GM18507 (cell line): ENCODE data around the gene HOXC10.

Experiments
- DNase-seq: peaks from one replicate; pipeline ENCODE4 v3.0.0; 2011; ENCODE audit warnings: low read depth; ENCODE audit not compliant: insufficient read length; ENCODE audit errors: extremely low spot score
- FAIRE-seq: peaks from 2 replicates; lab custom pipeline; 2011; peaks lifted over from hg19 to GRCh38; lab: Jason Lieb, UNC

The HOXC10 gene

DNA sequence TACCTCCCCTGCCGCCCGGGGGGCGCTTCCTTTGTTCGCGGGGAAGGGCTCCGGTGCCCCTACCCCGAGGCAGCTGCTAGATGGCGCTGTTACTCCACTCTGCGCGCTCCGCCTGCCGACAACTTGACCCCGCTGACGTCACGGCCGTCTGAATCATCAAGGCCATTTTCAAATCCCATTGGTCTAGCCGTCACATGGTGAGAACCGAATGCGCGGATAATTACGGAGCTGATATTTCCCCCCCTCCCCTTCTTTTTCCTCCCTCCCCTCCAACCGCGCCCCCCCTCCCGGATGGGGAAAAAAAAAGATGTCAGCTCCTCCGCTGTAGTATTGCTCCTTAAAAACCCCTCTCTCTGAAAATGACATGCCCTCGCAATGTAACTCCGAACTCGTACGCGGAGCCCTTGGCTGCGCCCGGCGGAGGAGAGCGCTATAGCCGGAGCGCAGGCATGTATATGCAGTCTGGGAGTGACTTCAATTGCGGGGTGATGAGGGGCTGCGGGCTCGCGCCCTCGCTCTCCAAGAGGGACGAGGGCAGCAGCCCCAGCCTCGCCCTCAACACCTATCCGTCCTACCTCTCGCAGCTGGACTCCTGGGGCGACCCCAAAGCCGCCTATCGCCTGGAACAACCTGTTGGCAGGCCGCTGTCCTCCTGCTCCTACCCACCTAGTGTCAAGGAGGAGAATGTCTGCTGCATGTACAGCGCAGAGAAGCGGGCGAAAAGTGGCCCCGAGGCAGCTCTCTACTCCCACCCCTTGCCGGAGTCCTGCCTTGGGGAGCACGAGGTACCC lies at the start of gene HOXC10:
HOXC10 (plus strand) TSS at position 246 of the 791 bp plus-strand sequence; CDS start at position 360, 114 bp downstream.
- DNase-seq: peak; percentile 61
- FAIRE-seq: peak; percentile 75

DNA sequence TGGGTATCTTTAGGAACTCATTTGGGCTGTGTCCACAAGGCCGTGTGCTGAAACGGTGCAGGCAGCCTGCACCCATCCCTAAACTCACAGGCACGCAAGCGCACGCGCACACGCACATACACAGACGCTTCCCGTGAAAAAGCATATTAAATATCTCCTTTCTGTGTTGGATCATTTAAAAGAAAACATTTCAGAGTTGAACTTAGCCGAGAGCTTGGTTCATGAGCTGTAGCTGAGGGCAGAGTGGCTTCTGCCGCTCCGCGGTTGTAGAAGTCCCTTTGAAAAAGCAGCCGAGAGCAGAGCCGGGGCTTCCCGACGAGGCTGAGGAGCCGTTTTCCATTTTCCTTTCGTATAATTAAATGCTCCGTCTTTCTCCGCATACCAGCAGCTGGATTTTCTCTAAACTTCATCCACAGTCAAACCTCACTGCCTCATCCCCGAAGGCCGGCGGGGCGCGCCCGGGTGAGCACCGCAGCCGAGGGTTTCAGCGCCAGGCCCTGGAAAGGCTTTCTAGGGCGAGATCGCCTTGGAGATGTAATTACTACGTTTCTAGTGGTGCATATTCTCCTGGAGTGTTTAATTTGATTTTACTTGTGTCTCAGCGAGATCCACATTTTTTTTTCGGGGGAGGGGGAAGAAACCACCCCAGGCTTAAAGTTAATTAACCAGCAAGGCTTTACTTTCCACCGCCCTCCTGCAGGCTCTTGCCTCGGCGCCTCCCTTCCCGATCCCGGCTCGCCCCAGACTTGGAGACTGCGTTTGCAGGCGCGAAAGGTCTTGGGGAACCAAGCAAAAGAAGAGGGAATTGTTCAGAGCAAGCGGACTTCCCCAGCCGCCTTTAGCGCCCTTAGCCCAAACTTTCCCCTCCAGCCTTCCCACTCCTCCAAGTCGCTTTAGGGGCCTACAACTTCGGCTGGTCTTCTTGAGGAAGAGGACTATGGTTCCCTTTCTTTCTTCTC lies 49.3 kb upstream of the HOXC10 start:
- no peak for DNase-seq
- no peak for FAIRE-seq

DNA sequence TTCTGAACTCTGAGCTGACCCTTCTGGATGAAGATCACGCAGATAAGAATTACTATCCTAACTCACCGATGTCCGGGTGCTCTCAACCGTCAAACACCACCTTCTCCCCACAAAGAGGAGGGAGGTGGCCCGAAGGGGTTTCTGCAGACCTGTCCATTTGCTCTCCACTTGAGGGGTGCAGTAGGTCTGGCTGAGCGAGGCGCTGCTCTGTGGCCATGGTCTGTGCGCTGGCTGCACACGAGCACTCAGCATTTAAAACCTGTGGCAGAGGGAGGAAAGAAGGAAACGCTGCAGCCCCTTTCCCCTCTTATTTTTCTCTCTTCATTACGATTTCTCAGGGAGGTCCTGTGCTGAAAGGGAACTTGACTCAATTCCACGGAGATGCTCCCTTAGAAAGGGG lies 47.8 kb upstream of the HOXC10 start:
- FAIRE-seq (no peak), DNase-seq (no peak)

DNA sequence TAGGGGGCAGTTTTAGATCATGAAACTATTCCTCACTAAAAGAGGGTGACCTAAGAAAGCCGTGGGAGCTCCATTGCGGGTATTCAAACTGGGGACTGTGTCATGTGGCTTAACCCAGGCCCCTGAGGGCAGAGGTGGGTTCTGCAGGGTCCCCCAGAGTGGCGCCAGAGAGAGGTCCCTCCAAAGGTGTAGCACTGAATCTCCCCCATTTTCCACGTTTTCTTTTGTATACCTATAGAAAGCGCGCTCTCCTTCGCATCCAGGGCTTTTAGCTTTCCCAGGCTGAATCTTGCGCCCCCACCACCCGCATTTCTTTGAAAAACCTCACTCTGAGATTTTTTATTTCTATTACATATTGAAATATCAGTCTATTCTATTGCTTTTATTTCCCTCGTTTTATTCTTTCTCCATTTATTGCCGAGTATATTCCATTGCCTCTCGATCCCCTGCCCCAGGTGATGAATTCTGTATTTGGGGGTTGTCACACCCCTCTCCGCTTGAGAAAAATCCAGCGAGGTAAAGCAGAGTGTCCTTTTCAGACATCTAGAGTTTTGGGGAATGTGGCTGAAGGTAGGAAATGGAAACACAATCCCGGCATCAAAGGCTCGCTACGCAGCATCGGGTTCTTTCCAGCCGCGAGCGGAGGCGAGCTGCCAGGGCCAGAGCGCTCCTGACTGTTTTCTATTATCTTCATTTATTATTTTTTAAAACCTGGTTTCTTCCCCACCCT lies 47.2 kb upstream of the HOXC10 start:
- no peak for FAIRE-seq
- DNase-seq: no peak

DNA sequence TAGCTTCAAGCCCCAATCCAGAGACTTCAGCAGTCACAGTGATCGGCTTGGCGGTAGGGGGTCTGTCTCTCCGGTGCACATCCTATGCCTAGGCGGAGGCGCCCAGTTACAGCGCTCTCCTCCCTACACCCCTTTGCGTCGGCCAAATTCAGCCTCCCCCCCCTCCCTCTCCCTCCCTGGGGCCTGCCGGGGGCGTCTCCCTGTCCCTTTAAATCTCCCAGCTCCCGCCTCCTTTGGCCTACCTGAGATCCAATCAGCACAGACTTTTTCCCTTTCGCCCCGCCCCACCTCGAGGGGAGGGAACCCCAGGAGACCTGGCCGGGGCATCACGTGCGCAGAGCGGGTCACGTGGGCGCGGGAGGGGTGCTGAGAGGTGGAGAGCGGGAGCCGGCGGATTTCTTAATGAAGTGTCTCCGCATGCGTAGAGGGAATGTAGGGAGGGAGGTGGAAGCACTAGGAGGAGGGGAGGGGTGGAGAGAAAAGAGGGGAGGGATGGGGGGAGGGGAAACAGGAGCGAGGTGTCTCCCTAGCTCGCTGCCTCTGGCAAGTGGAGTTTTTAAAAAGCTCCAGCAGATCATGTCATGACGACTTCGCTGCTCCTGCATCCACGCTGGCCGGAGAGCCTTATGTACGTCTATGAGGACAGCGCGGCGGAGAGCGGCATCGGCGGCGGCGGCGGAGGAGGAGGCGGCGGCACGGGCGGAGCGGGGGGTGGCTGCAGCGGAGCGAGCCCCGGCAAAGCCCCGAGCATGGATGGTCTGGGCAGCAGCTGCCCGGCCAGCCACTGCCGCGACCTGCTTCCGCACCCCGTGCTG lies 46.4 kb upstream of the HOXC10 start, which contains the start of gene HOXC13:
HOXC13 (plus strand) TSS at position 506 of the 815 bp plus-strand sequence; CDS start at position 582, 76 bp downstream.
- no peak for DNase-seq
- FAIRE-seq: no peak

DNA sequence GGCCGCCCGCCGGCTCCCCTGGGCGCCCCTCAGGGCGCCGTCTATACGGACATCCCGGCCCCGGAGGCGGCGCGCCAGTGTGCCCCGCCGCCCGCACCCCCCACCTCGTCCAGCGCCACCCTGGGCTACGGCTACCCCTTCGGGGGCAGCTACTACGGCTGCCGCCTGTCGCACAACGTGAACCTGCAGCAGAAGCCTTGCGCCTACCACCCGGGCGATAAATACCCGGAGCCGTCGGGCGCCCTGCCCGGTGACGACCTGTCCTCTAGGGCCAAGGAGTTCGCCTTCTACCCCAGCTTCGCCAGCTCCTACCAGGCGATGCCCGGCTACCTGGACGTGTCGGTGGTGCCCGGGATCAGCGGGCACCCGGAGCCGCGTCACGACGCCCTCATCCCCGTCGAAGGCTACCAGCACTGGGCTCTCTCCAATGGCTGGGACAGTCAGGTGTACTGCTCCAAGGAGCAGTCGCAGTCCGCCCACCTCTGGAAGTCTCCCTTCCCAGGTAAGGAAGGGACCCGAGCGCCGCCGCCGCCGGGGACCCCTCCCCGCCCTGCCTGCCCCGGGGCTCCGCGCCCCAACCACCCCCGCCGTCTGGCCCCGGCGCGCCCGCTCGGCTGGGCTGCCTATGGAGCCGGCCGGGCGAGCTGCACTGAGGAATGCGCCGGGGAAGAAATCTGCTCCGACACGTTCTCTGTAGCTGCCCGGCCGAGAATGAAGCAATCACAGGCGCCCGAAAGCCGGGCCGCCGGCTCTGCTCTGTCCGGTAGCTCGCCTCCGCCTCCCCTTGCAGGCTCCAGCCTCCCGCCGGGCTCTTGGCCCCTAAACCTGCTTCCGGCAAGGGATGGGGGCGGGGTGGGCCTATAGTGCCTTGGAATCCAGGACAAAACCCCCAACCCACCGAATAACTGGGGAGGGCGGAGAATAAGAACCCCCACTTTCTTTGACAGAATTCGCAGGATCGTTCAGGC lies 45.5 kb upstream of the HOXC10 start:
- FAIRE-seq (no peak), DNase-seq (no peak)

DNA sequence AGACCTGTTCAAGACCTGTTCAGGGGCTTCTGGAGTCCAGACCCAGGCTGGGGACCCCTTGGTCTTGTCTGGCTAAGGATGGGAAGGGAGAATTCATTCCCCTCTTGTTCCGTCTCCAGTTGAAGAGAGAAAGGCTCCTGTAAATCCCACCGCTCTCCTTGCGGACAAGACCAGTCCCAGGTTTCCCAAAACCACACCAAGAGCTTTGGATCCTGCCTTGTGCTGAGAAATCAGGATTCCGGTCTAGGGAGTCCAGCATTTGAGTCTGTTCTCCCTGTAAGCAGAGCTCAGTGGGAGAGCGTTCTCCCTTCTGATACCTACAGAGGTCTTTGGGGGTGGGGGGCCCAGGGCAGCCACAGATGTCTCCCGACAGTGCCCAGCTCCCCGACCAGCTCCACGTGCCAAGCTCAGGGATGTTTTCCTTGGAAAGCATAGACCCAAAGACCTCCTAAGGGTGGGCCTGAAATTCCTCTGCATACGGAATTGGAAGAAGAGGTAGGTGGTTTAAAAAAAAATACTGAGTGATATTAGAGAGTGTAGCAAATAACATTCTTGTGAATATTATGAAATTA lies 44.4 kb upstream of the HOXC10 start:
- DNase-seq (no peak), FAIRE-seq (no peak)

DNA sequence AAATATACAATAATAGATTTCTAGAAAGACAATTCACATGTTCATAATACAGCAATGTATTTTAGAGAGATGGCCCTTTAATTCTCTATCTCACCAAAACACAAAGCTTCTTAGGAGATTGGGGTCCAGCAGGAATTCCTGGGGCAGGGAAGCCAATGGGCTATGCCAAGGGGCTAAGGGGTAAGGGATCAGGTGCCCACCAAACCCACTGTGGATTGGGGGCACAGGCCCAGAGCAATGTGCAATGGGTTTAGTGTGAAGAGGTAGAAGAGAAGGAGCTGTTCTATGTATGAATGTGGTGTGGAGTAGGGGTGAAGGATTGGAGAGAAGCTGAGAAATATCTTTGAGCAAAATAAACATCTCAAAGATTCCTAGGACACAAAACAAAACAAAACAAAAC lies 43.8 kb upstream of the HOXC10 start:
- no peak for FAIRE-seq
- no peak for DNase-seq

DNA sequence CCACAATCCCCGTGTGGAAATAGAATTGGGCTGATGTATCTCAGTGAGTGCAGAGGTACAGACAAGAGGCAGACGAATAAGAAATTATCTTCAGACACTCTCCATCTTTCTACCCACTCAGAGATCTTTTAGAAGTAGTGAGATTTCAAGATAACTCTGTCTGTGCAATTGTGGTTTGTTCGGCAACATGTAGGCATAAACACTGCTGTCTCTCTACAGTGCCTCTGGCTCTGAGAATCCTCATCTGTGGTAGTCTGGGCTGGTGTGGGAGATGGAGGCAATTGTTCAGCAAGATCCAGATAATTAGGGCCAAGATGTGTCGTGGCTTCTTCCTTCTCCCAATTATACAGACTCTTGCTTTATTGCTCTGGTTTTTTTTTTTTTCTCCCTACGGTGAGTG lies 43.2 kb upstream of the HOXC10 start:
- FAIRE-seq (no peak), DNase-seq (no peak)

DNA sequence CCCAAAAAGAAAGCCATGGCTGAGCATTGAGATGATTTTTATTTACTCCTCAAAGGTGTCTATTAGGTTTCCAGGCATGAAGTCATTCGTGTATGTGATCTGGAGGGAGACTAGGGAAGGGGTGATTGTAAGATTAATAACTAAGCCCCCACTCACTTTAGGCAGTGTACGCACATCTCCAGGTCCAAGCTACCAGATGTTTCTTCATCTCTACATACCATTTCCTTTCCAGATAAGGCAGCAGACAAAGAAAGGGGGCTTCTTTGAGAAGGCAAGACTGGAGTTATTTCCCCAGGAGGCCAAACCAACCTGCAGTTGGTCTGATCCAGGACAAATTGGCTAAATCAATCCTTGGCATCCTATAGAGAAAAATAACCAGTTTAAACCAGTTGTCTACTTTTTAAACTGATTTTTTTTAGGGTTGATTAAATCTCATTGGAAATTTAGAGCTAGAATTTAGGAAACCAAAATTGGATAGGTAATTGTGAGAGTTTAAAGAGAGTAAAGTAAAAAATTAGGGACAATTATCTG lies 42.4 kb upstream of the HOXC10 start:
- DNase-seq (no peak), FAIRE-seq (no peak)

DNA sequence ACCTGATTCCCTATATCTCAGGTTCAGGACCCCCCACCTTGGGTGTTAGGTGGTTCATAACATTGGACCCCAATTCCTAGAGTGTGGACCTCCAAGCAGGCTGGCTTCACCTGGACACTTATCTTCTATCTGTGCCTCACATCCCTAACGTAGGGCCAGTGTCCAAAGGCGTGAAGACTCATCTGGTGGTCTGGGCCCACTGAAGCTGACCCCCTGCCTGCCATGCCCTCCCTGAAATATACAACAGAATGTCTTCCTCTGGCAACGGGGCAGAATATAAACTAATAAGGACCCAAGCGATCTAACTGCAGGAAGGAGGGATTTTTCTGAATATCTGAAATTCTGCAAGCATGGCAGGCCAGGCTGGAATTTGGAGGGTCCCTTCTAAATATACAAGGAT lies 40.7 kb upstream of the HOXC10 start:
- FAIRE-seq (no peak), DNase-seq (no peak)

DNA sequence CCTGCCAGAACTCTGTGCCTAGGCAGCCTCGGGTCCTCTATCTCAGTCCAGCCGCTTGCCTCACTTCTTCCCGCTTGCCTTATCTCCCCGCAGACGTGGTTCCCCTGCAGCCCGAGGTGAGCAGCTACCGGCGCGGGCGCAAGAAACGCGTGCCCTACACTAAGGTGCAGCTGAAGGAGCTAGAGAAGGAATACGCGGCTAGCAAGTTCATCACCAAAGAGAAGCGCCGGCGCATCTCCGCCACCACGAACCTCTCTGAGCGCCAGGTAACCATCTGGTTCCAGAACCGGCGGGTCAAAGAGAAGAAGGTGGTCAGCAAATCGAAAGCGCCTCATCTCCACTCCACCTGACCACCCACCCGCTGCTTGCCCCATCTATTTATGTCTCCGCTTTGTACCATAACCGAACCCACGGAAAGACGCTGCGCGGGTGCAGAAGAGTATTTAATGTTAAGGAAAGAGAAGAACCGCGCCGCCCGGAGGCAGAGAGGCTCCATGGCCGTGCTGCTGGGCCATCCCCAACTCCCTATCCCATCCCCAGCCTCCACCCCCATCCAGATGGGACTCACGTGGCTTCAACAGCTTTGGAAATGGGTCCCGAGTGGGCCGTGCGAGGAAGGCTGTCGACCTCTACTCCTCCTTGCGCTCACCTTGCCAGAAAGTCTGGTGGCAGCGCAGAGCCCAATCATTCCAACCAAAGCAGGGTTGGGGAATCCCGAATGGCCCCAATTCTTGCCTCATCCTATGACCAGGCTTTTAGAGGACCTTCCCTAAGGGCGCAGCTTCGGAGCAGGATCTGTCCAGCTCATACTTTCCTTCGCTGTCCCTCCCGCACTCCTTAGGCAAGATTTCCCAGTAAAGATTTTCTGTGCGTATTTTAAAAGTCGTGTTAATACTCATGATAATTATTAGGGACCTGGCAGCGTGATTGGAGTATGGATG lies 39.8 kb upstream of the HOXC10 start:
- FAIRE-seq: no peak

DNA sequence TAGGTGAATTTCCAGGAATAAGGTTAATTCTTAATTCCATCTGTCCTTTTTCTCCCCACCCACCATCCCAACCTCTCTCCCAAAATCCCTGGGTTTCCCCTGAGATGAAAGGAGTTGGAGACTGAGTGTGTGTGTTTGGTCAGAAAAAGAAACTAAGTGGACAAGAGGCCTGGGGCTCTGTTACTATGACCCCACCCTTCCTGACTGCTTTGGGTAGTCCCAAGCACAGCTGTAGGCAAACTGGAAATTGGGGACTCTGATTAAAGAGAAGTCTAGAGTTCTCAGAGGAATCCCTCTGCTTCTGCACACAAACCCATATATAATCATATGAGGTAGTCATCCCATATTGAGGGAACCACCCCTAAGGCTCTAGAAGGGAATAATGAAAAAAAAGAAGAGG lies 37.2 kb upstream of the HOXC10 start:
- FAIRE-seq (no peak), DNase-seq (no peak)

More for the DNA sequence above, 39.8 kb upstream of the HOXC10 start:
- no peak for DNase-seq

DNA sequence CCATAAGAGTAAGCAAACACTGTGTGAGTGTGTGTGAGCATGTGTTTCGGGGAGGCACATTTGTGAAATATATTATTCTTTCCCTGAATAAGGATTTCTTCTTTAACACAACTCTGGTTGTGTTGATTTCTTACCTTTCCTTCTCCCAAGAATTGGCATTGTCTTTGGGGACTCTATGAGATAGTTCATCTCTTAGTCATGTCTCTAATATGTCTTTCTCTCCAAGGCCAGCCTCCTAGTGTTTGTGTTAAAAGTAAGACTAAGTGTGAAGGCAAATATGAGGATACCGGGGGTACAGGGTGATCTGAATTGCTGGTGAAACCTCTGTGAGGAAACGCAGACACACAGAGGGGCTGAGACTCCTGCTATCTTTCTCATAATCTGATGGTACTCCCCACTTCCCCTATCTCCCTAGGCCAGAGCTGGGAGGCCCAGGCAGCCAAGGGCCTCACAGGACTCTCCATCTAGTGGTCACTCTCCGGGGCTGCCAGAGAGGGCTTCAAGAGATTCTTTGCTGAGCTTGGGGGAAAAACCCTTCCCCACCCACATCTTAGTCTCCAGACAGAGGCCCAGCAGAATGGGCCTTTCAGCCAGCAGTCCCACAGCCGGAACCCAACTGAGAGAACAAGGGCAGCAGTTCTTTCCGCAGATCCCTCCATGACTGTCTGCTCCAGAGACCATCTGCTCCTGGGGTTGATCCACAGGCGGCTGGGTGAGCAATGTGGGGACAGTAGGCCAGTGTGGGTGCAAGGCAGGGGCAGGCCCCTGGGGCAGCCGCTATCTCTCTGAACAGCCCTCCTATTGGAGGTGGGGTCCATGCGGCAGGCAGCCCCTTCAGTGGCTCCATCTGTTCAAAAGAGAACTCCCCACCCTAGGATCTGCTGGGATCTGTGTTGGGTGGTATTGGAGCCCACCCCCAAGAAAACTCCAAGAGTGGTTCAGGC lies 36.0 kb upstream of the HOXC10 start:
- FAIRE-seq (no peak), DNase-seq (no peak)
